ENCODE results near the gene DNAJC11.

The DNAJC11 gene

DNA sequence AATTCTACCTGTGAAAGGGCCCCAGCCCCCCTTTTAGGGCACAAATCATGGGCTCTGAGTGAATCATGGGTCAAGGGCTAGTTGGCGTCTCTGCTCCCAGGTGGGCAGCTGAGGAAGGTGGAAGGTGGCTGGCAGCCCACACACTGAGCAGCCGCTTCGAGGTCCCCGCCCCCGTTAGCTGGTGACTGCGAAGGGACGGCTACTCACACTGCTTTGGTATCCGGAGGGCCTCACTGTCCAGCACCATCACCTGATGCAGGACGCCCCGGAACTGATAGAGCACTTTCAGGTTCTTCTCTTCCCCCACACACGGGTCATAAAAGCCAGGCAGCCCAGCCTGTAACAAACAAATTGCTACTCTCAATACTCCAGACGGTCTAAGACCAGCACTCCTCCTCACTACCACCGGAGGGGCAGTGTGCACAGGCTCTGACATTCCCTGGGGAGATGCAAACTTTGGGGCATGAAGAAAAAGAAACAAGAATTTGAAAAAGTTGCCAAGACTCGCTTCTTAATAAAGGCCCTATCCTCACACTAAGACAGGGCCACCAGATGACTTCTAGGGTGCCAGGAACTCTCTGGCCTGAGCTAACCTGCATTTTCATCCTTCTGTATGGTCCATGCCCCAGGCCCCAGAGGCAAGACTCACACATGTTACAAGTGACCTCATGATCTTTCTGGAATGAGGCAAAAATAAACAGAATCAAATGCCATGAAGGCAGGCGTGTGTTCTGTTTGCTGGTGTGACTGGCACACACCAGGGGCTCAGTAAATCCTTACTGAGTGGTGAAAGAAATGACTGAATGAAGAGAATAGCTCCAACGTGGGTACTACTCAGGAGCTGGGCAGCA, 65.5 kb downstream of the DNAJC11 start:
- no peak for TF ChIP-seq ZFX (IDR thresholded peaks at IDR 0.05; ENCODE audit: borderline replicate concordance)
- TF ChIP-seq, protein P1, sequence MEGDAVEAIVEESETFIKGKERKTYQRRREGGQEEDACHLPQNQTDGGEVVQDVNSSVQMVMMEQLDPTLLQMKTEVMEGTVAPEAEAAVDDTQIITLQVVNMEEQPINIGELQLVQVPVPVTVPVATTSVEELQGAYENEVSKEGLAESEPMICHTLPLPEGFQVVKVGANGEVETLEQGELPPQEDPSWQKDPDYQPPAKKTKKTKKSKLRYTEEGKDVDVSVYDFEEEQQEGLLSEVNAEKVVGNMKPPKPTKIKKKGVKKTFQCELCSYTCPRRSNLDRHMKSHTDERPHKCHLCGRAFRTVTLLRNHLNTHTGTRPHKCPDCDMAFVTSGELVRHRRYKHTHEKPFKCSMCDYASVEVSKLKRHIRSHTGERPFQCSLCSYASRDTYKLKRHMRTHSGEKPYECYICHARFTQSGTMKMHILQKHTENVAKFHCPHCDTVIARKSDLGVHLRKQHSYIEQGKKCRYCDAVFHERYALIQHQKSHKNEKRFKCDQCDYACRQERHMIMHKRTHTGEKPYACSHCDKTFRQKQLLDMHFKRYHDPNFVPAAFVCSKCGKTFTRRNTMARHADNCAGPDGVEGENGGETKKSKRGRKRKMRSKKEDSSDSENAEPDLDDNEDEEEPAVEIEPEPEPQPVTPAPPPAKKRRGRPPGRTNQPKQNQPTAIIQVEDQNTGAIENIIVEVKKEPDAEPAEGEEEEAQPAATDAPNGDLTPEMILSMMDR (IDR thresholded peaks at IDR 0.05) = no peak
- H3K27ac ChIP-seq = no peak overlapping the region

DNA sequence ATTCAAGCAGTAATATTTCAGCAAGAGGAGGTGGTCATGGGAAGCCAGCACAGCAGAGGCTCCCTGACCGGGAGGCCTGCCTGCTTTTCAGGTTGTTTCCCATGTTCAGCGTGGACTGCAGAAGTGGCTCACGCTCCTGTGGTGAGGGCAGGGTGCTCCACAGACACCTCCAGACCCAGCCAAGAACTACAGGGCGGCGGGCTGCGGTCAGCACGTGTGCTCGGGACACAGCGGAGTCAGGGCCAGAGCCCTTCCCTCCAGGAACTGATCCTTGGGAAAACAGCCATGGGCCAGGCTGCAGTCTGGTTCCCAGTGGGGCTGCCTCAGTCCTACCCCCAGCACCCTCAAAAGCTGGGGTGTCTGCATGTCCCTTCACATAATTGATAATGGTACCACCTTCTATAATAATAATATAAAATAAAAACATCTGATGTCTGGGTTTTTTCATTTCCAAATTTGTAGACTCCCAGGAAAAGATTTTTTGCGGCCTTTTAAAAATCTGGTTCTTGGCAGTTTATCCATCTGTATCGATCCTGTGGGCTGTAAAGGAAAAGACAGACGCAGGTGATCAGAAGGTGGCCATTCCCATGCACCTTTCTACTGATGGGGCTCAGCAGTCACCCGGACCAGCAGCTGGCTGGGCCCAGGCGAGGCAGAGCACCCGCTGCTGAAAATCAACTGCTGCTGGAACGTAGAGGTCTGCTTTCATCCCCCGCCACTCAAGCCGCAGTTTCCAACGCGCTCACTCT, 66.3 kb downstream of the DNAJC11 start:
- TF ChIP-seq, protein P1 (IDR thresholded peaks at IDR 0.05) = no peak
- TF ChIP-seq ZFX (IDR thresholded peaks at IDR 0.05; ENCODE audit: borderline replicate concordance) = no peak
- H3K27ac ChIP-seq = no peak overlapping the region

GRCh38 chr1:6634371-6635052, 67.1 kb downstream of the DNAJC11 start:
- H3K27ac ChIP-seq = no peak overlapping the region
- no peak for TF ChIP-seq ZFX (IDR thresholded peaks at IDR 0.05; ENCODE audit: borderline replicate concordance)
- TF ChIP-seq, protein P1 (IDR thresholded peaks at IDR 0.05) = peak; percentile 49

DNA sequence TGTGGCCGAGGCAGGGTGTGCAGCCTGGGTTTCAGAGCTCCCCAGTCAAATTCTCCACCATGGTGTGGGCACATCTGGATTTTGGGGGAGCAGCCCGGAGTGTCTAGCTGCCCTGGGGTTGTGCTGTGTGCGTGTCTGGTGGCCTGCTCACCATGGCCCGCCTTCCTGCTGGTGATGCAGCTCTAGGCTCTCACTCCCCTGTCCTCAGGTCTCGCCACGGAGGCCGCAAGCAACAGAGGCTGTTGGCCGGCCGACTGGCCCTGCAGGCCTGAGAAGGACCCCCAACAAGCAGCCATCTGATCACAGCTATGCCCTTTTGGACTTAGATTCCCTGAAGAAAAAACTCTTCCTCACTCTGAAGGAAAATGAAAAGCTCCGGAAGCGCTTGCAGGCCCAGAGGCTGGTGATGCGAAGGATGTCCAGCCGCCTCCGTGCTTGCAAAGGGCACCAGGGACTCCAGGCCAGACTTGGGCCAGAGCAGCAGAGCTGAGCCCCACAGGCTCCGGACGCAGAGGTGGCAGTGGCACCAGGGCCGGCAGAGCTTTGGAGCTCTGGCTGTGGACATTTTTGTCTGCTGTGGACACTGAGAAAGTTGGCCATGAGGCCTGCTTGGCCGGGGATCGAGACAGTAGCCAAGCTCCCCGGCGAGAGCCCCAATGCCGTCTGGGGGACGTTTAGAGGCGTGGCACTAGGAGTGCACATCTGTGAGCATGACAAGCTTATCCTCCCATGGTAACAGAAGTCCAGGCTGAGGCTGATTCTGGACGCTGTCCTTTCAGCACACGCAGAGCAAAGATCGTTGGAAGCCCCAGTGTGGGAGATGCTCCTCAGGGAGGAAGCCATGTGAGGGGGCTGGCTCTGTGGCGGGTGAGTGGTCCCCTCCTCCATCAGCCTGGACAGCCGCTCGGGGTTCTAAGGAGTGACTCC, 68.8 kb downstream of the DNAJC11 start:
- H3K27ac ChIP-seq = no peak overlapping the region
- TF ChIP-seq, protein P1 (IDR thresholded peaks at IDR 0.05) = no peak
- no peak for TF ChIP-seq ZFX (IDR thresholded peaks at IDR 0.05; ENCODE audit: borderline replicate concordance)

GRCh38 chr1:6631058-6631457, 70.6 kb downstream of the DNAJC11 start:
- no peak overlapping the region for H3K27ac ChIP-seq
- no peak for TF ChIP-seq ZFX (IDR thresholded peaks at IDR 0.05; ENCODE audit: borderline replicate concordance)
- TF ChIP-seq, protein P1 (IDR thresholded peaks at IDR 0.05) = no peak

GRCh38 chr1:6630027-6630426, 71.6 kb downstream of the DNAJC11 start:
- no peak overlapping the region for H3K27ac ChIP-seq
- TF ChIP-seq, protein P1 (IDR thresholded peaks at IDR 0.05) = no peak
- no peak for TF ChIP-seq ZFX (IDR thresholded peaks at IDR 0.05; ENCODE audit: borderline replicate concordance)
